ENCODE data around the gene ZYG11A.

- TF ChIP-seq NR3C1 (CRISPR knock-in tag; conservative IDR thresholded peaks at IDR 0.05; ENCODE audit: low read depth) (no peak), CREM (CRISPR knock-in tag; IDR thresholded peaks at IDR 0.05) (no peak), NFYB (CRISPR knock-in tag; conservative IDR thresholded peaks at IDR 0.05; ENCODE audit: low read depth) (no peak)
- TF ChIP-seq, protein P1, sequence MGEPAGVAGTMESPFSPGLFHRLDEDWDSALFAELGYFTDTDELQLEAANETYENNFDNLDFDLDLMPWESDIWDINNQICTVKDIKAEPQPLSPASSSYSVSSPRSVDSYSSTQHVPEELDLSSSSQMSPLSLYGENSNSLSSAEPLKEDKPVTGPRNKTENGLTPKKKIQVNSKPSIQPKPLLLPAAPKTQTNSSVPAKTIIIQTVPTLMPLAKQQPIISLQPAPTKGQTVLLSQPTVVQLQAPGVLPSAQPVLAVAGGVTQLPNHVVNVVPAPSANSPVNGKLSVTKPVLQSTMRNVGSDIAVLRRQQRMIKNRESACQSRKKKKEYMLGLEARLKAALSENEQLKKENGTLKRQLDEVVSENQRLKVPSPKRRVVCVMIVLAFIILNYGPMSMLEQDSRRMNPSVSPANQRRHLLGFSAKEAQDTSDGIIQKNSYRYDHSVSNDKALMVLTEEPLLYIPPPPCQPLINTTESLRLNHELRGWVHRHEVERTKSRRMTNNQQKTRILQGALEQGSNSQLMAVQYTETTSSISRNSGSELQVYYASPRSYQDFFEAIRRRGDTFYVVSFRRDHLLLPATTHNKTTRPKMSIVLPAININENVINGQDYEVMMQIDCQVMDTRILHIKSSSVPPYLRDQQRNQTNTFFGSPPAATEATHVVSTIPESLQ (CRISPR knock-in tag; IDR thresholded peaks at IDR 0.05), result no peak
Measured at GRCh38 chr1:52857443-52857842, 14.9 kb downstream of the ZYG11A start.

All from WTC11 (cell line).